ENCODE data around the gene ALDH1A2.

ALDH1A2 gene

DNA sequence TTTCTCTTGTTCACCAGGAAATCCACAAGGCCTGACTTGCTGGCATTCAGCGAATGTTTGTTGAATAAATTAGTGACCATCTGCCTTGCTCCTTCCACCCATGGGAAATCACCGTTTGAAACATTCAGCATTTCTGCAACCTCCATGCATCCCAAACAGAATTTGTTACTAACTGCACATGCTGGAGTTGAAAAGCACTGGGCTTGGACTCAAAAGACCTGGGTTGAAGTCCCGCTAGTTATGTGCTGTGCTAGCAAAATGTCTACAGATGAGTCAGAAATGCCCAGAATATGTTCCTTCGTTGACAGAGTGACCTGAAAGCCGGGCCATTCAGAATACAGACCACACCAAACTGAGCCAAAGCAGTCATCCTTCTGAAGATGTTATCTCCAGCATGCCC lies 144.6 kb downstream of the ALDH1A2 start:
- no peaks in the 10 kb centered on the region for H3K9me2 ChIP-seq (replicated peaks; ENCODE audit: control insufficient read depth, low read length)
- H3K27ac ChIP-seq (ENCODE audit: low read depth, low read length): no peak overlapping the region
- H3K79me2 ChIP-seq (ENCODE audit: control insufficient read depth, low read length): no peaks in the 10 kb centered on the region
- H3K4me3 ChIP-seq (ENCODE audit: low read length): no peak overlapping the region
- no peaks in the 10 kb centered on the region for H3K9me3 ChIP-seq (ENCODE audit: control insufficient read depth, insufficient read depth, low read length)
- no peaks in the 10 kb centered on the region for H4K20me1 ChIP-seq (ENCODE audit: control insufficient read depth, insufficient read depth, low read depth, low read length)
- H3F3A ChIP-seq (ENCODE audit: control insufficient read depth, insufficient read depth): no peaks in the 10 kb centered on the region
- H3K4me2 ChIP-seq (ENCODE audit: low read length): no peak overlapping the region
- no peaks in the 10 kb centered on the region for H3K4me1 ChIP-seq (ENCODE audit: control insufficient read depth, low read length)
- no peaks in the 10 kb centered on the region for H3K36me3 ChIP-seq (ENCODE audit: control insufficient read depth, low read length)
- TF ChIP-seq CTCF (IDR thresholded peaks at IDR 0.05; ENCODE audit: low read depth, low read length, poor library complexity, severe bottlenecking) (no peak), EZH2phosphoT487 (IDR thresholded peaks at IDR 0.05; ENCODE audit: borderline replicate concordance, low read length) (no peak)
- H3K27me3 ChIP-seq (ENCODE audit: control insufficient read depth, low read length): no peaks in the 10 kb centered on the region

DNA sequence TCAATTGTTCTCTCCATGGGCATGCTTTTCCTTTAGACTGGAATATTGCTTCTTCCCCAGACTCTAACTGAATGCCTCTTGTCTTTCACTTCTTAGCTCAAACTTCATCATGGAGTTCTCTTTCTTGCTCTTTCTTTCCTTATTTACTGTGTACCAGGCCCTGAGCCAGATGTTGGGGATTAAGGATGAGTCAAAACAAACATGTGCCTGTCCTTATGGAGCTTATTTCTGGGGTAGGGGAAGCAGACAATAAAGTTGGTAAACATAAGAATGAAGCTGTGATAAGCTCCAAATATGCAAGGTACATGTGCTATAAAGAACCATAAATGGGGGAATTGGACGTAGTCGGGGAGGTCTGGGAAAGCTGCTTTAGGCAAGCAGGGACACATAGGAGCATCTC lies 145.8 kb downstream of the ALDH1A2 start:
- no peaks in the 10 kb centered on the region for H3F3A ChIP-seq (ENCODE audit: control insufficient read depth, insufficient read depth)
- no peak overlapping the region for H3K4me2 ChIP-seq (ENCODE audit: low read length)
- H3K79me2 ChIP-seq (ENCODE audit: control insufficient read depth, low read length): no peaks in the 10 kb centered on the region
- H3K4me1 ChIP-seq (ENCODE audit: control insufficient read depth, low read length): no peaks in the 10 kb centered on the region
- H3K9me3 ChIP-seq (ENCODE audit: control insufficient read depth, insufficient read depth, low read length): no peaks in the 10 kb centered on the region
- H3K27ac ChIP-seq (ENCODE audit: low read depth, low read length): no peak overlapping the region
- no peak for TF ChIP-seq EZH2phosphoT487 (IDR thresholded peaks at IDR 0.05; ENCODE audit: borderline replicate concordance, low read length)
- no peak for TF ChIP-seq CTCF (IDR thresholded peaks at IDR 0.05; ENCODE audit: low read depth, low read length, poor library complexity, severe bottlenecking)
- no peaks in the 10 kb centered on the region for H3K9me2 ChIP-seq (replicated peaks; ENCODE audit: control insufficient read depth, low read length)
- H4K20me1 ChIP-seq (ENCODE audit: control insufficient read depth, insufficient read depth, low read depth, low read length): no peaks in the 10 kb centered on the region
- no peaks in the 10 kb centered on the region for H3K27me3 ChIP-seq (ENCODE audit: control insufficient read depth, low read length)
- no peak overlapping the region for H3K4me3 ChIP-seq (ENCODE audit: low read length)
- H3K36me3 ChIP-seq (ENCODE audit: control insufficient read depth, low read length): no peaks in the 10 kb centered on the region

DNA sequence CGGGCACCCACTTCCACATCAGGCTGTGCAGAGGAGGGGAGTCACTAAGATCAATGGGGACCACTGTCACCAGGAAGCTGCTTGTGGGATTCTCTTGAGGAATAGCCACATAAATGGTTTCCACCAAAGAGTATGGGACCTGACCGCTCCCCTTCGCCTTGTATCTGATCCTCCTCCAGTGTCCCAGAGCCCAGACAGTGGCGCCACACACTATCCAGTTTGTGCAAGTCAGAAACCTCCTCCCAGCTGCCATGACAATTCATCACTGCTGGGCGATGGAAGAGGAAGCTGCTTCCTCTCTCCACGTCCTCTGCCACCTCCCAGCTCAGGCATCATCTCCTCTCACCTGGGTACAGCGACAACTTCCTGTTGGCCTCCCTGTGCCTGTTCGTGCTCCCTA lies 147.5 kb downstream of the ALDH1A2 start:
- no peaks in the 10 kb centered on the region for H3K27me3 ChIP-seq (ENCODE audit: control insufficient read depth, low read length)

More for the DNA sequence above, 147.5 kb downstream of the ALDH1A2 start:
- H3K4me2 ChIP-seq (ENCODE audit: low read length): no peak overlapping the region
- H3K4me1 ChIP-seq (ENCODE audit: control insufficient read depth, low read length): no peaks in the 10 kb centered on the region
- TF ChIP-seq CTCF (IDR thresholded peaks at IDR 0.05; ENCODE audit: low read depth, low read length, poor library complexity, severe bottlenecking): no peak
- TF ChIP-seq EZH2phosphoT487 (IDR thresholded peaks at IDR 0.05; ENCODE audit: borderline replicate concordance, low read length): no peak
- H3K79me2 ChIP-seq (ENCODE audit: control insufficient read depth, low read length): no peaks in the 10 kb centered on the region
- no peaks in the 10 kb centered on the region for H3K36me3 ChIP-seq (ENCODE audit: control insufficient read depth, low read length)
- no peaks in the 10 kb centered on the region for H3K9me2 ChIP-seq (replicated peaks; ENCODE audit: control insufficient read depth, low read length)
- H3F3A ChIP-seq (ENCODE audit: control insufficient read depth, insufficient read depth): no peaks in the 10 kb centered on the region
- no peak overlapping the region for H3K27ac ChIP-seq (ENCODE audit: low read depth, low read length)
- H4K20me1 ChIP-seq (ENCODE audit: control insufficient read depth, insufficient read depth, low read depth, low read length): no peaks in the 10 kb centered on the region
- H3K9me3 ChIP-seq (ENCODE audit: control insufficient read depth, insufficient read depth, low read length): no peaks in the 10 kb centered on the region
- H3K4me3 ChIP-seq (ENCODE audit: low read length): no peak overlapping the region
